GM12878 (cell line): ENCODE results near the gene RADIL. TPM values are rescaled to one million over a fixed set of nuclear protein-coding genes. Genes with fewer than 3 reads are reported as not detected.

Experiments used
- ATAC-seq: fragments of 200-7000 bp; cut with Tn5 transposase; 3 replicates; pipeline ENCODE4 v1.9.1; 2020; ENCODE audit warnings: mild to moderate bottlenecking, moderate library complexity
- BruUV-seq: library from RNA; stranded (reverse); fragments of 400-500 nt; replicated peaks from 2 replicates; lab custom pipeline; 2021; lab: Mats Ljungman, UMichigan
- CTCF ChIA-PET: fragments of 300-600 bp; sonication (Branson Sonifier 250); formaldehyde crosslinking; extraction: SDS; loops from one replicate; lab custom pipeline; 2021; ENCODE audit warnings: inconsistent platforms; lab: Yijun Ruan, JAX
- POLR2A ChIA-PET: fragments of 350-600 bp; formaldehyde crosslinking; extraction: SDS; loops from one replicate; lab custom pipeline; 2021; ENCODE audit warnings: inconsistent platforms; lab: Charles Lee
- RAD21 ChIA-PET: fragments of 300-600 bp; sonication (Branson Sonifier 250); formaldehyde crosslinking; loops from one replicate; lab custom pipeline; 2023; ENCODE audit warnings: antibody characterized with exemption; ENCODE audit not compliant: unreplicated experiment; lab: Charles Lee
- SMC1A ChIA-PET: fragments of 300-600 bp; sonication (Branson Sonifier 250); formaldehyde crosslinking; loops from one replicate; lab custom pipeline; 2023; ENCODE audit not compliant: unreplicated experiment, uncharacterized antibody; lab: Charles Lee
- DNase-seq: peaks from one replicate; pipeline ENCODE4 v3.0.0-alpha.2; 2011; ENCODE audit warnings: low read depth, low spot score
- FAIRE-seq: peaks from 3 replicates; lab custom pipeline; 2011; peaks lifted over from hg19 to GRCh38; lab: Jason Lieb, UNC
- H2AFZ ChIP-seq: 2 replicates; pipeline ENCODE4 v1.6.0; 2011; ENCODE audit warnings: low read depth, low read length, control low read depth; ENCODE audit not compliant: control insufficient read depth
- H3K27ac ChIP-seq: 2 replicates; pipeline ENCODE4 v1.5.1; 2011; ENCODE audit warnings: control low read depth; ENCODE audit not compliant: control insufficient read depth, insufficient read depth
- H3K27me3 ChIP-seq, 2 experiments: replicated peaks in 1 of 2; 2 replicates each; pipeline versions ENCODE4 v1.6.0 to v1.6.1; 2011; ENCODE audit warnings: low read length in 1 of 2; ENCODE audit not compliant: control insufficient read depth in 2 of 2, insufficient read depth in 2 of 2
- H3K36me3 ChIP-seq, 2 experiments: 2 replicates each; pipeline ENCODE4 v1.5.1; 2011; ENCODE audit warnings: low read length in 1 of 2; ENCODE audit not compliant: control insufficient read depth in 2 of 2, insufficient read depth in 2 of 2
- H3K4me1 ChIP-seq: 2 replicates; pipeline ENCODE4 v1.6.1; 2011; ENCODE audit warnings: mild to moderate bottlenecking, low read length, moderate library complexity, mixed read lengths; ENCODE audit not compliant: control insufficient read depth, insufficient read depth
- H3K4me2 ChIP-seq: 2 replicates; pipeline ENCODE4 v1.6.0; 2011; ENCODE audit warnings: control low read depth; ENCODE audit not compliant: control insufficient read depth, insufficient read depth
- H3K4me3 ChIP-seq: fragments of 200-600 bp; sonication (generic); 2 replicates; pipeline ENCODE4 v1.5.1; 2016
- H3K79me2 ChIP-seq: 2 replicates; pipeline ENCODE4 v1.6.0; 2011; ENCODE audit warnings: low read length; ENCODE audit not compliant: control insufficient read depth, insufficient read depth
- H3K9ac ChIP-seq: 2 replicates; pipeline ENCODE4 v1.8.0; 2011; ENCODE audit warnings: low read length, control low read depth, mixed read lengths; ENCODE audit not compliant: control insufficient read depth, insufficient read depth
- H3K9me3 ChIP-seq: replicated peaks from 3 replicates; pipeline ENCODE4 v1.5.1; 2011; ENCODE audit warnings: mild to moderate bottlenecking, low read length; ENCODE audit not compliant: control insufficient read depth, insufficient read depth
- H4K20me1 ChIP-seq: 2 replicates; pipeline ENCODE4 v1.6.0; 2011; ENCODE audit not compliant: control insufficient read depth, insufficient read depth
- ASH2L ChIP-seq: fragments of 300-600, 200-600 bp; sonication (generic); IDR thresholded peaks from 2 replicates; pipeline ENCODE4 v1.6.1; 2017; ENCODE audit warnings: low read depth, mild to moderate bottlenecking, borderline replicate concordance
- CBX3 ChIP-seq: fragments of 200-600 bp; sonication (generic); IDR thresholded peaks from 2 replicates; pipeline ENCODE4 v1.6.1; 2016; ENCODE audit warnings: low read depth, borderline replicate concordance
- HCFC1 ChIP-seq: fragments of 150-350 bp; IDR thresholded peaks from 2 replicates; pipeline ENCODE4 v1.6.1; 2014; ENCODE audit warnings: low read length
- KAT2A ChIP-seq: conservative IDR thresholded peaks from 2 replicates; pipeline ENCODE4 v1.6.1; 2011; ENCODE audit warnings: low read depth, low read length; ENCODE audit not compliant: control insufficient read depth
- MEF2A ChIP-seq: IDR thresholded peaks from 2 replicates; pipeline ENCODE4 v1.6.1; 2011; ENCODE audit warnings: low read depth, mild to moderate bottlenecking, low read length, moderate library complexity; ENCODE audit not compliant: insufficient read depth
- MYB ChIP-seq: fragments of 150-350 bp; IDR thresholded peaks from 2 replicates; pipeline ENCODE4 v1.6.1; 2014; ENCODE audit warnings: mild to moderate bottlenecking, low read depth, low read length, borderline replicate concordance
- RAD21 ChIP-seq: IDR thresholded peaks from 2 replicates; pipeline ENCODE4 v1.6.1; 2011; ENCODE audit warnings: mild to moderate bottlenecking, low read depth, low read length, moderate library complexity; ENCODE audit not compliant: insufficient read depth
- RBBP5 ChIP-seq: fragments of 200-600 bp; sonication (generic); conservative IDR thresholded peaks from 2 replicates; pipeline ENCODE4 v1.6.1; 2016
- RCOR1 ChIP-seq: conservative IDR thresholded peaks from 2 replicates; pipeline ENCODE4 v1.6.1; 2012; ENCODE audit warnings: low read depth, low read length, improper control_type of control experiment
- RFX5 ChIP-seq: IDR thresholded peaks from 2 replicates; pipeline ENCODE4 v1.6.1; 2011; ENCODE audit warnings: low read depth, low read length, improper control_type of control experiment
- SIX5 ChIP-seq: IDR thresholded peaks from 2 replicates; pipeline ENCODE4 v1.6.1; 2011; ENCODE audit warnings: mild to moderate bottlenecking, low read depth, low read length, moderate library complexity; ENCODE audit not compliant: severe bottlenecking
- SMC3 ChIP-seq: IDR thresholded peaks from 2 replicates; pipeline ENCODE4 v1.6.1; 2011; ENCODE audit warnings: low read length, improper control_type of control experiment, borderline replicate concordance
- TARDBP ChIP-seq: IDR thresholded peaks from 2 replicates; pipeline ENCODE4 v1.6.1; 2016; ENCODE audit warnings: borderline replicate concordance
- YY1 ChIP-seq: IDR thresholded peaks from 2 replicates; pipeline ENCODE4 v1.6.1; 2011; ENCODE audit warnings: low read depth, mild to moderate bottlenecking, low read length
- ZNF217 ChIP-seq: fragments of 450-650 bp; IDR thresholded peaks from 2 replicates; pipeline ENCODE4 v1.6.1; 2017; ENCODE audit warnings: antibody characterized with exemption, mild to moderate bottlenecking
- ZNF384 ChIP-seq: IDR thresholded peaks from 2 replicates; pipeline ENCODE4 v1.6.1; 2012; ENCODE audit warnings: low read depth, mild to moderate bottlenecking, low read length, improper control_type of control experiment, borderline replicate concordance
- WGBS: methylation state at CpG from one replicate; pipeline ENCODE4 v1.1.6; 2016; ENCODE audit warnings: low lambda C conversion rate; ENCODE audit not compliant: insufficient replicate concordance, insufficient coverage; ENCODE audit errors: missing lambda C conversion rate; 5-methylcytosine and 5-hydroxymethylcytosine counted together
- in situ Hi-C: fragments of 300-500 bp; cut with MboI; formaldehyde crosslinking; loops from 9 replicates; pipeline ENCODE4 v1.14.3; 2018; ENCODE audit warnings: mixed read lengths
- intact Hi-C: fragments of 100-400 bp; cut with micrococcal nuclease; formaldehyde crosslinking; loops from one replicate; pipeline ENCODE4 v1.14.2; 2022; ENCODE audit not compliant: unreplicated experiment
- polyA plus RNA-seq, 11 experiments: library from polyadenylated mRNA; depleted of rRNA in 4 of 11; unstranded in 6 of 11; stranded (reverse) in 5 of 11; fragments of >200 nt; fragmentation: Nextera tagmentation in 4 of 11; fragmentation: Illumina TruSeq in 1 of 11; extraction: Ambion mirVana in 4 of 11; extraction: Trizol in 1 of 11; gene quantifications; 1 replicate in 1 of 11; 2 replicates in 10 of 11; pipeline versions ENCODE4 v1.2.1 to v1.2.3, GENCODE V29; 2011 to 2016; ENCODE audit warnings: inconsistent platforms in 2 of 11, missing spikeins in 2 of 11, low read depth in 1 of 11
- total RNA-seq, 4 experiments: library from RNA; depleted of rRNA in 3 of 4; stranded (reverse); fragments of >200 nt in 3 of 4; fragmentation: Illumina TruSeq in 1 of 4; extraction: Trizol in 1 of 4; gene quantifications; 2 replicates each; pipeline versions ENCODE4 v1.2.1 to v1.2.3, GENCODE V29; 2013 to 2021
- TF ChIP-seq, protein P1 (sequence below): IDR thresholded peaks from 2 replicates; pipeline ENCODE4 v1.6.1; 2011; ENCODE audit warnings: low read depth, mild to moderate bottlenecking, low read length, moderate library complexity, borderline replicate concordance; ENCODE audit errors: extremely low read depth
- TF ChIP-seq, protein P2 (sequence below): IDR thresholded peaks from 2 replicates; pipeline ENCODE4 v1.6.1; 2011; ENCODE audit warnings: mild to moderate bottlenecking, low read depth, low read length, moderate library complexity; ENCODE audit not compliant: insufficient replicate concordance
- TF ChIP-seq, protein P3 (sequence below): IDR thresholded peaks from 2 replicates; pipeline ENCODE4 v1.6.1; 2012; ENCODE audit warnings: low read length, inconsistent platforms

Gene RADIL
- total and polyA plus RNA-seq, 10 of the 15 experiments (the other 5 are each of a cell fraction or from before 2014, with no cell fraction given): 0.05 to 0.06 TPM; not detected in 8

DNA sequence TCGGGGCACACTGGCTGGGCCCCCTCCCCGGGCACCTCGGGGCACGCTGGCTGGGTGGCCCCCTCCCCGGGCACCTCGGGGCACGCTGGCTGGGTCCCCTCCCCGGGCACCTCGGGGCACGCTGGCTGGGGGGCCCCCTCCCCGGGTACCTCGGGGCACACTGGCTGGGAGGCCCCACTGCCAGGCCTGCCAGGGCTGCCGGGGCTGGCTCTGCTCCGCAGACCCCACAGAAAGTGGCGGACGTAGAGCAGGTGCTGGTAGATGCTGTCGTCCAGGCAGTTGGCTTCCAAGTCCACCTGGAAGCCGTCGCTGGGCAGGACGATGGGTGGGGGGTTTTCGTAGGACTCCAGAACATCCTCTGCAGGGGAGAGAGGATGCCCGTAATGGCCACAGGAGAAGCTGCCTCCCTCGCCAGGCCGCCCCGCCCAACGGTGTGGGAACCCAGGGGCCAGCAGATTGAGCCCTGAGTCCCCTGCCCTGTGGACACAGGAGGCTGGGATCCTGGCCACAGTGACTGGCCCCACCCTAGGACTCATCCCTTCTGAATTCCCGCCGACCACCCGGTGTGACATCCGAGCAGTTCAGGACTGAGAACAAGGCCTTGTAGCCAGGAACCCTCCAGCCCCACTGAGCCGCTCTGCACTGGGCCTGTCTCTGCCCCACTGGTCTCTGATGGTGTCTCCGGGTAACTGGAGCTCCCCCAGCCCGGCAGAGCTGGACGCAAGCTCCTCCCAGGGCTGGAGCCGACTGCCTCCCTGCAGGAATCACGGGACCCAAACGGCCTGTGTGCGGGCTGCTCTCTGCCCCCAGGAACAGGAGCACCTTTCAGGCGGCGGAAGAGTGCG is 79.9 kb downstream of the RADIL start:
- ChIA-PET CTCF (no interaction called here), POLR2A (no interaction called here), SMC1A (no interaction called here), RAD21 (no interaction called here)
- H3K9me3 ChIP-seq: no peaks in the 10 kb centered on the region
- no peak overlapping the region for H3K27ac ChIP-seq
- H3K36me3 ChIP-seq: no peaks in the 10 kb centered on the region
- no peak for TF ChIP-seq MYB
- no peak for TF ChIP-seq SMC3
- TF ChIP-seq HCFC1: no peak
- no peak for TF ChIP-seq MEF2A
- no peak for TF ChIP-seq ZNF217
- TF ChIP-seq, protein P1, sequence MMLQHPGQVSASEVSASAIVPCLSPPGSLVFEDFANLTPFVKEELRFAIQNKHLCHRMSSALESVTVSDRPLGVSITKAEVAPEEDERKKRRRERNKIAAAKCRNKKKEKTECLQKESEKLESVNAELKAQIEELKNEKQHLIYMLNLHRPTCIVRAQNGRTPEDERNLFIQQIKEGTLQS: no peak
- no peak for TF ChIP-seq RCOR1
- TF ChIP-seq KAT2A: no peak
- no peak for TF ChIP-seq ASH2L
- no peak for TF ChIP-seq SIX5
- TF ChIP-seq RFX5: no peak
- TF ChIP-seq RAD21: no peak
- TF ChIP-seq, protein P2, sequence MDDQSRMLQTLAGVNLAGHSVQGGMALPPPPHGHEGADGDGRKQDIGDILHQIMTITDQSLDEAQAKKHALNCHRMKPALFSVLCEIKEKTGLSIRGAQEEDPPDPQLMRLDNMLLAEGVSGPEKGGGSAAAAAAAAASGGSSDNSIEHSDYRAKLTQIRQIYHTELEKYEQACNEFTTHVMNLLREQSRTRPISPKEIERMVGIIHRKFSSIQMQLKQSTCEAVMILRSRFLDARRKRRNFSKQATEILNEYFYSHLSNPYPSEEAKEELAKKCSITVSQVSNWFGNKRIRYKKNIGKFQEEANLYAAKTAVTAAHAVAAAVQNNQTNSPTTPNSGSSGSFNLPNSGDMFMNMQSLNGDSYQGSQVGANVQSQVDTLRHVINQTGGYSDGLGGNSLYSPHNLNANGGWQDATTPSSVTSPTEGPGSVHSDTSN: no peak
- no peak for TF ChIP-seq CBX3
- no peak for TF ChIP-seq TARDBP
- no peak for TF ChIP-seq YY1
- no peak for TF ChIP-seq RBBP5
- TF ChIP-seq, protein P3, sequence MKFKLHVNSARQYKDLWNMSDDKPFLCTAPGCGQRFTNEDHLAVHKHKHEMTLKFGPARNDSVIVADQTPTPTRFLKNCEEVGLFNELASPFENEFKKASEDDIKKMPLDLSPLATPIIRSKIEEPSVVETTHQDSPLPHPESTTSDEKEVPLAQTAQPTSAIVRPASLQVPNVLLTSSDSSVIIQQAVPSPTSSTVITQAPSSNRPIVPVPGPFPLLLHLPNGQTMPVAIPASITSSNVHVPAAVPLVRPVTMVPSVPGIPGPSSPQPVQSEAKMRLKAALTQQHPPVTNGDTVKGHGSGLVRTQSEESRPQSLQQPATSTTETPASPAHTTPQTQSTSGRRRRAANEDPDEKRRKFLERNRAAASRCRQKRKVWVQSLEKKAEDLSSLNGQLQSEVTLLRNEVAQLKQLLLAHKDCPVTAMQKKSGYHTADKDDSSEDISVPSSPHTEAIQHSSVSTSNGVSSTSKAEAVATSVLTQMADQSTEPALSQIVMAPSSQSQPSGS: no peak
- no peak for TF ChIP-seq ZNF384
- no peak overlapping the region for H3K4me3 ChIP-seq
- no peak overlapping the region for H3K9ac ChIP-seq
- H3K4me2 ChIP-seq: no peak overlapping the region
- WGBS: 72% methylated on average over 31 of the region's 41 CpGs
- in situ Hi-C loops (no loop called here), intact Hi-C loops (no loop called here)
- H3K79me2 ChIP-seq: no peaks in the 10 kb centered on the region
- H2AFZ ChIP-seq: no peak overlapping the region
- H3K27me3 ChIP-seq: no peaks in the 10 kb centered on the region
- DNase-seq (no peak), ATAC-seq (no peak), FAIRE-seq (no peak)
- no TSS peak for BruUV-seq
- H4K20me1 ChIP-seq: no peaks in the 10 kb centered on the region
- no peaks in the 10 kb centered on the region for H3K4me1 ChIP-seq
